GM19238 (cell line): ENCODE data around the gene RYR3.

Experiments
- DNase-seq: peaks from one replicate; pipeline ENCODE4 v3.0.0; 2011; ENCODE audit warnings: low spot score; ENCODE audit not compliant: insufficient read length

The RYR3 gene

DNA sequence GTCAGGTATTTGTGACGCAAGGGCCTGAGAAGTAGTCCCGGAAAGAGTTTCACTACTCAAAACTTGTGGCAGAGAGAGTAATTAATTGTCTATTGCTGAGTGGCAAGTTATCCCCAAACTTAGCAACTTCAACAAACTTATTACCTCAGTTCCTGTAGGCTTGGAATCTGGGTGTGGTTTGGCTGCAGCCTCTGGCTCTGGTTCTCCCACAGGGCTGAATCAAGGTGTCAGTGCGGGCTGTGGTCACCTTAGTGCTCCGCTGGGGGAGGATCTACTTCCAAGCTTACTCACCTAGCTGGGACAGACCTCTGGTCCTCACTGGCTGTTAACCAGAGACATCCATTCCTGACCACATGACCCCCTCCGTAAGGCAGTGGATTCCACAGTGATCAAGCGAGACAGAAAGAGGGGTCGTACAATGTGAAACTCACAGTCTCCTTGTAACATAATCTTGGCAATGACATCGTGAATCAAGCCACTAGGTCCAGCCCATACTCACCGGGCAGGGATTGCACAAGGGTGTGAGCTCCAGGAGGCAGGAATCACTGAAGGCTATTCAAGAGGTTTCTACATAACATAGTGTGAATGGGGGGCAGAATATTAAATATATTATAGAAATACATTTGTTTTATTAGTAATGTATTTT is 138.3 kb downstream of the RYR3 start:
- DNase-seq, result no peak

DNA sequence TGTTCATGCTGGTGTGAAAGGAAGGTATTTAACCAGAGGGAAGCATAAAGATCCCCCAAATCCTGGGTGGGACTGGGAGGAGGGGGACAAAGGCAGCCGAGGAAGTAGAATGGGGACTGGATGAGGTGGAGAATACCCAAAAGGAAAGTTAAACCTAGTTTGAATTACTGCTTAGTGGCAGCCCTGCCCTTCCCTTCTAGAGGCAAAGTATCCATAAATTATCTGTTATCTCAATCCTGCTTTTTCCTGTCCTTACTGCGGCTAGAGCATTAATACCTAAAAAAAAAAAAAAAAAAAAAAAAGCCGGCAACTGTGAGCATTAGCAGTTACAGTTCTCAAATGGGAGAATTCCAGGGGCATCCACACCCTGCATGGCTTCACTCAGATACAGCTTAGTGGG is 139.0 kb downstream of the RYR3 start:
- DNase-seq, result no peak

DNA sequence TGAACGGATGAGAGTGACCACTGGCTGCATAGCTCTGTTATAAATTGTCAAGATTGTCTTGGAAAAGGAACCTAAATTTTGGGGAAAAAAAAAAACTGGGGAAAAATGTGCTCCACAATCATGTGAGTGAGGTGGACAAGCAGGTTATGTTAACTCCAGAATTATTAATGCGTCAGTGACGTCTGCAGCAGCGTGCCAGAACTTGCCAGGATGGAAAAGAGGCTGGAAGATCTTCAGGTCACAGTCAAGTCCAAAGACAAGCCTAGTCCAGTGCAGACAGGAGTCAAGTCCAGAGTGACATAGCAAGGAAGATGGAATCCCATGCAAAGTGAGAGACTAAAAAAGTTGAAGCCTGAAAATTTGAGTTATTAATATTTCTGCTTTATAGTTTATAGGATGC is 140.6 kb downstream of the RYR3 start:
- DNase-seq, result no peak

DNA sequence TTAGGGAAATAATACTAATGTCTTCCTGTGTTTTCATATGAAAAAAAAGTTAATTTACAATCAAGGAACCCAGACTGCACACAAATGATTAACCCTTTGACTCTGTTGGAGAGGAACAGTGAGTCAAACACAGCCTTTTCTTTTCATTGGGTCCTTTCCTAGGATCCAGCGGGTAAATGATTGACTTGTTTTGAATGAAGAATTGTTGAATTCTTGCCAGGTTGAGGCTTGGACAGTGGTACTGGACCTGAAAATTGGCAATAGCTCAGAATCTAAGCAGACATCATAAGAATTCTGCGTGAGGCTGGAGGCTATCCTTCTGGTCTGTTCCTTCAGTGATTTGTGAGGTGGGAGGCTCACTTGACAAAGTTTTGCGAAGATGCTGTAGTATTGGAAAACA is 143.0 kb downstream of the RYR3 start:
- DNase-seq, result no peak

DNA sequence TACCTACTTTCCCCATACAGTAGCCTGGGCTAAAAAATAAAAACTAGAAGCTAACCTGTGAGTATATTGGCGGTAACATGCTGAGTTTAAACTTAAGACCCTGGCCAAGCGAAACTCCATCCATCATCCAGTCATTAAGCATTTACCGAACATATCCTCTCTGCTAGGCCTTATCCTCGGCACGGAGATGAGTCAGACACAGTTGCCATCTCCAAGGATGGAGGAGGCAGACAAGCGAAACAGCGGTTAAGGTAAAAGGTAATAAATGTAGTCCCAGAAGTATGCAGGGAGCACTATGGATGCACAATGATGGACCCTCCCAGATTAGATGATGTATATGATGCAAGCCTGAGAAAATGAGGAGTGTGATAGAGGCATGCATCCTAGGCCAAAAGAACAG is 143.6 kb downstream of the RYR3 start:
- no peak for DNase-seq

DNA sequence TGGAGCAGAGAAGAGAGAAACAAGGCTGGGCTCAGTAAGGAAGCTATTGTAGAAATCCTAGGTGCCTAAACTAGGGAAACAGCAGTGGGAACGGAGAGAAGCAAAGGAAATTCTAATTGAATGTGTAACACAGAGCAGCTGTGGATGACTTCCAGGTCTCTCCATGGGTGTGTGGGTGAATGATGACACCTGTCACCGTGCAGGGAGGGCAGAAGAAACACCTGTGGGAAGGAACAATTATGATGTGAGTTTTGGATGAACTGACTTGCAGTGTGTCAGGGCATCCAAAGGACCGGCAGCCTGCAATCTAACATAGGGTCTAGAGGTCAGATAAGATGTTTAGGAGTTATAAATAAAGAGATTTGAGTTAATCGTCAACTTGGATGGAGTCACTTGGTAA is 144.2 kb downstream of the RYR3 start:
- DNase-seq, result no peak

DNA sequence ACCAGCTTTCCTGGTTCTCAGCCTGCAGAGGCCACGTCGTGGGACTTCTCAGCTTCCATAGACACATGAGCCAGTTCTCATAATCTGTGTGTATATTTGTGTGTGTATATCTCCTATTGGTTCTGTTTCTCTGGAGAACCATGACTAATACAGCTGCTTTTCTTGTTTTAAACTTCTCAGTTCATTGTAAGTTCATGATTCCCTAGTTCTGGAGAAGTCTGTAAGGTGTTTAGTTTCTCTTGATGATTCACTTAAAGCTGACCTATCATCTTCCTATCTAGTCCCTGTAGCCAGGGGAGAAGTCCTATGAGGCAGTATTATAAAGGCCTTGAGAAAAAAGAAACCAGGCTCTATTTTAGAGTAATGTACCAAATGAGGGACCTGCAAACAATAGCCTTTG is 147.7 kb downstream of the RYR3 start:
- no peak for DNase-seq

DNA sequence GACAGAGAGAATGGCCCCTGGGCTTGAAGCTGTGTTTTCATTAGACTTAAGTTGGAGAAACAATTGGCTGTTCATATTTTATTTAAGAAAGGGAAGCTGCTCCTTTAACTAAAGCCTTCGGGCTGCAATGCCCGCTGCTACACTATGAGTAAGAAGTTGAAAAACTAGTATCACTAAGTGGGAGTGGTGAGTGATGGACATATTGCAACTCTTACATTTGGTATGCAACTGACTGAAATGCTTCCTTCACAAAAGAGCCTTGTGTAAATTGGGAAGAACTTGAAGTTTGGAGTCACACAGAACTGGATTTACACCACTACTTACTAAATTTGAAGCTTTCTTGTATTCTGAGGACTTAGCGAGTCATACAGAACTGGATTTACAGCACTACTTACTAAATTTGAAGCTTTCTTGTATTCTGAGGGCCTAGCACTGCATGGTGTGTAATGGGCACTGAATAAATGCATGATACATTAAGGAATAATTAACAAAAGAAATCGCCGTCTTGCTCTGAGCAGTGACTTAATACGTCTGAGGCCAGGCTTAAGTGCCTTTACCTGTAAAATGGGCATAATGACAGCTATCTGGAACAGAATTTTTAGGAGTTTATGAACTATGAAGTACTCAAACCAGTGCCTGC is 149.5 kb downstream of the RYR3 start:
- no peak for DNase-seq

DNA sequence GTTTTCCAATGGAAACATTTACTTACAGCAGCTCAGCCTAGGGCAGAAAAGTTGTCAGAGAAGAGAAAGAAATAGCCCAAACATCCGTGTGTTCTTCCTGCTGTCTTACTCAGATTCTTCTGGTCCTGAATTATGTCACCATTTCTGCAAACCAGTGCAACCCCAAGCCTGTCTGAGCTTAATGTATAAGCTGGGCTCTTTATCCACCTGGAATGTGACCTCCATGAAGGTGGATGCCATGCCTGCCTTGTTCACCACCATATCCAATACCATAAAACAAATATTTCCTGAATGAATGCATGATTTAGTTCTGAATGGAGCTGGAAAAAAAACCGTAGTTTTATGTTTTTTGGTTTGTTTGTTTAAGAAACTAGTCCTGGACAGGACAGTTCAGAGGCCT is 150.9 kb downstream of the RYR3 start:
- DNase-seq, result no peak

DNA sequence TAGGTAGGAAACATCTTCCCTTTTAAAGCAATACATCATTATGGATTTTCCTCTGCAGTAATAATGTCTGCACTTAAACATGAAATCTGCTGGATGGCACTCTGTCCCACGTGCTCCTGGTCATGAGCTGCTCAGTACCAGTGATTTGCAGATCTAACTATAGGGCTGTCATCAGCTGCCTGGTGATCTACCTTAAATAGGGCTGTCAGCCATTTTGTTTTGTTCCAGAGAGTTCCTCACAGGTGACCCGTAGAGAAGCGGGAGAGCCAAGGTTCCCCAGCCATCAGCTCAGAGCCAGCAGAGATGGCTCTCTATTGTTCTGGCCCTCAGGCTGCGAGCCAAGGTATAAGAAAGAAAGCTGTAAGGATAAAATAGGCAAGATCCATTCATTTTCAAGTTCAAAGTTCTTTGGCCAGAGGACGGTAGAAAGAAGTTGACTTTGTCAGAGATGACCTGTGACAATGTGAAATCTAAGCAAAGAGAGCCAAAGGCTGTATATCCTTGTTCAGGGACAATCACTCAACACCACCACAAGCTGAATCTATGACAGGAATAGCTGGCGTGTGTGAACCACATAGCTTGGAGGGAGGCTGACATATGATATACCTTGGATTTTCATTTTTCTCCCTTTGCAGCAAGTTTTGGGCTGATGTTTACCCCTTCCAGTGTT is 156.5 kb downstream of the RYR3 start:
- no peak for DNase-seq

DNA sequence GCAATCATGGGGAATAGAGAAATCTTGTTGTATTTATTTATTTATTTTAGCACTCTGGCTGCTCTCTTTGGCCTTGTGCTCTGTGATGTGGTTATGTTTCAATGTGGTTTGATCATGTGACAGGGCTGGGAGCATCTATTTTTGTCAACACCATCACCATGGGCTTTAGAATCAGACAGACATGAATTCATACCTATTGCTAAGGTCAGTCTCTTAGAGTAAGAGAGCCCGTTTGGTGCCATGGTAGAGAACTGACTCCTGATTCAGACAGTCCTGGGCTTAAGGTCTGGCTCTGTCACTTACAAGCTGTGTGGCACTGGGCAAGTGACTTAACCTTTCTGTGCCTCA is 157.0 kb downstream of the RYR3 start:
- DNase-seq, result no peak

DNA sequence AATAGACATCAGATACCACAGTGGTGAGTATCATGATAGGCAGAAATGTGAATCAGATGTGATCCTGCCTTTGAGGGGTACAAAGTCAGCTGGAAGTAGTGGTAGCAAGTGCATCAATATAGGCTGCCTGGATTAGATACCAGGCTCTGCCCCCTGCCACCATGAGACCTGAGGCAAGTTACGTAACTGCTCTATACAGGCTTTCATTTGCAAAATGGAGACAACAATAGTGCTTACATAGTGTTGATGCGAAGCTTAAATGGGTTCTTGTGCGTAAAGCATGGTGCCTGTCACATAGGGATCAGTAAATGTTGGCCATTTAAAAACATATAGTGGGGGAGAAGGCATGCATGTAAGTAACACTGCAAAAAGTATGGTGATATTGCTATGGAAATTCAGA is 158.0 kb downstream of the RYR3 start:
- DNase-seq, result no peak

DNA sequence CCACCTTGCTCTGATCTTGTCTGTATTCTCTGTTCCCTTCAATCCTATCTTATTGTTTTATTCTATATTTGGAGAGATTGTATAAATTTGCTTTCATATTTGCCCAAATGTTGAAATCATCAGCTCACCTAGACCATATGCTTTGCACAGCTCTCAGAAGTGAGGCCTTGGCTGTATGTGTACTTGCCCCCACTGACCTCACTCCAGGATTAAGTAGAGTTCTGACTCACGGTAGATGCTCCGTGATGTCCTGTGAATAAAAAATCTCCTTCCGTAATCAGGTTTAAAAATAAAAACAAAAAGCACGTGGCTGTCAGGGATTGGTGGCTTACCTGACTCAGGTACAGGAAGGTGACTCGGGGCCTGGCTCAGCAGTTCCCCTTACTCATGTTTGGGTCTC is 162.2 kb downstream of the RYR3 start:
- no peak for DNase-seq

DNA sequence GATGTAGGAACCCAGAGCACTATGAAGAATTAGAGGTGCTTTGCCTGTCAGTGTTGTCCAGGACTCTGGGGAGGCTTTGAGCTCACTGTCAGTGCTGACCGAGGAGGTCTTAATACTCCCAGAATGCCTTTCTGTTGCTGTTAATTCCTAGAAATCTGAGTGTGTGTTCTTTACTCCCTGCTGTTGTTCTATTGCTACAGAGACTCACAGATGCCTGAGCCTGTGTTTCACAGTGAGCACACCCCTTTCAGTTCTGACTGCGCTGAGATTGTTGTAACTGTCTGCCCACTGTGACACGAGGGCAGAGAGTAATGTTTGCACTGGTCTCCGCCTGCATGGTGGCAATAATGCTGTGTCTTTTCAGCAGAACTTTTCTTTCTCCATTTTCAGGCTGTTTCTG is 162.9 kb downstream of the RYR3 start:
- no peak for DNase-seq

DNA sequence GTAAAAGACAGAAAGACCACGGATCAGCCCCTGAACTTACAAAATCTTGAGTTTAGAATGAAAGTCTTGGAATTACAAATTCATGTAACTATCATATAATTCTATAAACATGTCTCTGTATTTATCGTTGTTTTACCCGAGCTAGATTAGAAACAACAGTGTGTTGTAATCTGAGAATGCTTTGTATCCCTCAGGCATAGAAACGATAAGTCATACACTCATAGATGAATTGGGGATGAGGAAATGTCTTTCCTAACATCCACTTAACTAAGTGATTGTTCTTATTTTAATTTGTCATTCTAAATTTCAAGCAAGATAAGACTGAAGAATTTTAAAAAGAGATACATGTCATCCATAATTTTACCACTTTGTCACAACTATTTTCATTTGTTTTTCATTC is 165.3 kb downstream of the RYR3 start:
- no peak for DNase-seq

DNA sequence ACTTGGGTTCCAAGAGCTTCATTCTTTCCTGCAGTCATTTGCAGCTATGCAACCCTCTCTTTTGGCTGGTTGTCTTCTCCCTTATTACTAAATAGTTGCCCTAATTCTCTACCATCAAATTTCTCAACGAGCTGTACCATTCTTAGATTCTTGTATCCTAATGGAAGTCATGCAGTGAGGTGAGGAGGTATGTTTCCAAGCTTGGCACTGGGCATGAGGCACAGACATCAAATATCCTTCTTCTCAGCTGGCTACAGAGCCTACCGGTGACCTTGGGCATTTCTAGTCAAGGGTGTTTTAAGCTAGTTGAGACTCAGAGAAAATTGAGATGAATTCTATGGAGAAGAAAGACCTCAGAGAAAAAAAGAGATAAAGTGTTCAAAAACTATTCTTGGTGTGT is 166.1 kb downstream of the RYR3 start:
- DNase-seq, result no peak

DNA sequence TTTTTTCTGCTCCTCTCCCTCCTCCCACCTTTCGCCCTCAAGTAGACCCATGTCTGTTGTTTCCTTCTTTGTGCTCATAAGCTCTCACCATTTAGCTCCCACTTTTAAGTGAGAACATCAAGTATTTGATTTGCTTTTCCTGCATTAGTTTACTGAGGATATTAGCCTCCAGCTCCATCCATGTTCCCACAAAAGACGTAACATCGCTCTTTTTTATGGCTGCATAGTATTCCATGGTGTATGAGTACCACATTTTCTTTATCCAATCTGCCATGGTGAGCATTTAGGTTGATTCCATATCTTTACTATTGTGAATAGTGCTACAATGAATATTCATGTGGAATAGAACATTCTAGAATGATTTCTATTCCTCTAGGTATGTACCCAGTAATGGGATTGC is 178.6 kb downstream of the RYR3 start:
- DNase-seq, result no peak

DNA sequence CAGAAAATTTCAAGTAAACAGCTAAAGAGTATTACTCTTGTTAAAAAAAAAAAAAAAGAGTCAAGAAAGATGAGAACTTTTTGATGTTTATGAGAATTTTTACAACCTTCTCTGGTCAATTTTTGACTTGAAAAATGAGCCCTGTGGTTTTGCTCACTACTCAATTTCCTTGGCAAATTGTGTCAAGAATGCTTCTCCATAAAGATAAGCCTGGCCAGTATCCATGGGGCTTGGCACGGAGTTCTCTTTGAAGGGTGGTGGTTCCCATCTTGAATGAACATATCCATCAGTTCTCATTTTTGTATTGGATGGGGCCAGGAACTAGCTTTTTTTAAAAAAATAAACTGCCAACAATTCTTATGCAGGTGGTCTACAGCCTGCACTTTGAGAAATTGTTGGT is 179.9 kb downstream of the RYR3 start:
- DNase-seq, result no peak

DNA sequence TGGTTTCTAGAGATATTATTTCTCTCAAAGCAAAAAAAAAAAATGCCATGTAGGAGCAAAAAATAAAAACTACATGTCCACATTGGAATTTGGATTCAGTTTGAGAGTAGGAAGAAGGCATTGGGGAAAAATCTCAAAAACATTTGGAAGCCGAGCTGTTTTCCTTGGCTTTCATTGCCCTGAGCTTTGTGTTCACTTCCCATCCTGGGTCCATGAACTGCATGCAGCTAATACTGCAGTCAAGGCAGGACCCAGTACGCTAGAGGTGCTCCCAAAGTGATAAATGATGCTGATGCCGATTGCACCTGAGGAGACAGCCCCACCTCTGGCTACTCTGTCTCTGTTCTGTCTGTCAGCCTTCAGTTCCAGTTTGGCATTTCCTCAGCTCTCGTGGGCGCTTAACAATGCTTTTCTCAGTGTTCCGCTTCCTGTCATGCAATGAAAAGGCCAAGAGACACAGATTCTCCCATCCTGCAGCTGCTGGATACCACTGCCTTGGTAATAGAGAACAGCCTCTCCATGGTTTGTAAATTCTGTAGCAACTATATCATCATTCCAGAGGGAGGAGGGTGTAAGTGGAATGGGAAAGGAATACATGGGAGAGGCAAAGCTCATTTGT is 181.8 kb downstream of the RYR3 start:
- no peak for DNase-seq

DNA sequence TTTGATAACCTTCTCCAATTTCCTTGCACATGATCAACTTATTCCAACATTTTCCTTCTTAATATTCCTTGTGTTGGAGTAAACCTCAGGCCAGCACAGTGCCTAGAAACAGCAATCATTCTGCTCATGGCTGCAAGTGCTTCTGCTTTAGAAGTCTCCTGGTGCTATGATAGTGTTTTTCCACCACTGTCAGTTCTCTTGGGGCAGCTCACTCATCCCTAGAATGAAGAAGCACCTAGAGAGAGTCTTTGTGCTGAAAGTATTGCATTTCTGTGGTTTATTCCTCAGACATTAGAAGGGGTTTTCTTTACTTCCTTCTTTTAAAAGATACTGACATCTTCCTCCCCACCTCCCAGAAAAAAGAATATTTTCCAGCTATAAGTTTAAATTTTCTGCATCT is 183.5 kb downstream of the RYR3 start:
- DNase-seq, result no peak

DNA sequence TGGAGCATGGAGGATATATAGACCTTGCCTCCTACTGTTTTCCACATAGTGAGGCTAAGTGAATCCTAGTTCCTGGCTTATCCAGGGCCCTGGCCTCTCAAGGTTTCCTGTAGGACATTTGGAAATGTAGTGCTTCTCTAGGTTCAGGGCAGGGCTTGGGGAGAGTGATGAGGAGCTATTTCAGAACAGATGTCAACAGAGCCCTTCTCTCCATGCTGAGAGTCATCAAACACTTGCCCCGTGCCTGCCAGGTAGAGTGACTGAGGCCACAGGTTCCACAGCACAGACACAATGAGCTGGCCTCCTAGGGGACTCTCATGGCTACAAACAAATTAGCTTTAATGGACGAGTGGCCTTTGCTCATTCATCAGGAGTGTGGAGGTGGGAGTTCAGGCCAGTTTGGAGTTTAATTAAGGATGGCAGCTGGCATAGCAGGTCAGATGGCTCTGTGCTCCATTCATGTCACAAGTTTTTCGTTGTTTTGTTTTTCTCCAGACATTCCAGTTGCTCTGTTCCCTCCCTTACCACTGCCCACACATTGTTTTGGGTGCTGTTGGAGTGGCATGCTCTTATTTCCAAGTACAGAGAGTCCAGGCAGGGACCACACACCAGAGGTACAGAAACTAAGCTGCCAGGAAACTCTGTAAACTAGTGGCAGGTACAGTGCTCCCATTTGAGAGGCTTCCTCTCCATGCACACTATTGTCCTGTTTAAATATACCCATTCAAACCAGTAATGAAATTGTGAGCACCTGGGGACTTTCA is 189.8 kb downstream of the RYR3 start:
- DNase-seq, result no peak

DNA sequence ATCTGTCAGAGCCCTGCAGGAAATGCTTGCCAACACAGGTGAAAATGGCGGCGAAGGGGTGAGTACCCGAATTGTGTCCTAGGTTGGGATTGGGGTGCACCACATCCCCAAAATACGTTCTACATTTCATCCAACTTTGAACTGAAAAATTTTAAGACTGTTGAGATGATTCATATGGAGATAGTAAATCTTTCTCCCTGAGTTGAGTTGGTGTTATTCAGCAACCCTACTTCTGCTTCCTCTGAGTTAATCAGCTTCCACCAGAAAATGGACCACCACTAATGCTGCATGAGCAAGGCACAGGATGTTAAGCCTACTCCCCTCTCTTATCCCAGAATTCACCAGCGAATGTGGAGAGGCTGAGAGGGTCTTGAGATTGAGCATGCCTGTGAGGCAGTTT is 192.9 kb downstream of the RYR3 start:
- no peak for DNase-seq
